GM12878 (cell line): ENCODE results near the gene TPI1. TPM values are rescaled to one million over a fixed set of nuclear protein-coding genes. Genes with fewer than 3 reads are reported as not detected.

ENCODE experiments used
- ATAC-seq: fragments of 200-7000 bp; cut with Tn5 transposase; 3 replicates; pipeline ENCODE4 v1.9.1; 2020; ENCODE audit warnings: mild to moderate bottlenecking, moderate library complexity
- BruUV-seq: library from RNA; stranded (reverse); fragments of 400-500 nt; replicated peaks from 2 replicates; lab custom pipeline; 2021; lab: Mats Ljungman, UMichigan
- CTCF ChIA-PET: fragments of 300-600 bp; sonication (Branson Sonifier 250); formaldehyde crosslinking; extraction: SDS; loops from one replicate; lab custom pipeline; 2021; ENCODE audit warnings: inconsistent platforms; lab: Yijun Ruan, JAX
- POLR2A ChIA-PET: fragments of 350-600 bp; formaldehyde crosslinking; extraction: SDS; loops from one replicate; lab custom pipeline; 2021; ENCODE audit warnings: inconsistent platforms; lab: Charles Lee
- RAD21 ChIA-PET: fragments of 300-600 bp; sonication (Branson Sonifier 250); formaldehyde crosslinking; loops from one replicate; lab custom pipeline; 2023; ENCODE audit warnings: antibody characterized with exemption; ENCODE audit not compliant: unreplicated experiment; lab: Charles Lee
- SMC1A ChIA-PET: fragments of 300-600 bp; sonication (Branson Sonifier 250); formaldehyde crosslinking; loops from one replicate; lab custom pipeline; 2023; ENCODE audit not compliant: unreplicated experiment, uncharacterized antibody; lab: Charles Lee
- DNase-seq: peaks from one replicate; pipeline ENCODE4 v3.0.0-alpha.2; 2011; ENCODE audit warnings: low read depth, low spot score
- FAIRE-seq: peaks from 3 replicates; lab custom pipeline; 2011; peaks lifted over from hg19 to GRCh38; lab: Jason Lieb, UNC
- H2AFZ ChIP-seq: 2 replicates; pipeline ENCODE4 v1.6.0; 2011; ENCODE audit warnings: low read depth, low read length, control low read depth; ENCODE audit not compliant: control insufficient read depth
- H3K27ac ChIP-seq: 2 replicates; pipeline ENCODE4 v1.5.1; 2011; ENCODE audit warnings: control low read depth; ENCODE audit not compliant: control insufficient read depth, insufficient read depth
- H3K27me3 ChIP-seq, 2 experiments: replicated peaks in 1 of 2; 2 replicates each; pipeline versions ENCODE4 v1.6.0 to v1.6.1; 2011; ENCODE audit warnings: low read length in 1 of 2; ENCODE audit not compliant: control insufficient read depth in 2 of 2, insufficient read depth in 2 of 2
- H3K36me3 ChIP-seq, 2 experiments: 2 replicates each; pipeline ENCODE4 v1.5.1; 2011; ENCODE audit warnings: low read length in 1 of 2; ENCODE audit not compliant: control insufficient read depth in 2 of 2, insufficient read depth in 2 of 2
- H3K4me1 ChIP-seq: 2 replicates; pipeline ENCODE4 v1.6.1; 2011; ENCODE audit warnings: mild to moderate bottlenecking, low read length, moderate library complexity, mixed read lengths; ENCODE audit not compliant: control insufficient read depth, insufficient read depth
- H3K4me2 ChIP-seq: 2 replicates; pipeline ENCODE4 v1.6.0; 2011; ENCODE audit warnings: control low read depth; ENCODE audit not compliant: control insufficient read depth, insufficient read depth
- H3K4me3 ChIP-seq: fragments of 200-600 bp; sonication (generic); 2 replicates; pipeline ENCODE4 v1.5.1; 2016
- H3K79me2 ChIP-seq: 2 replicates; pipeline ENCODE4 v1.6.0; 2011; ENCODE audit warnings: low read length; ENCODE audit not compliant: control insufficient read depth, insufficient read depth
- H3K9ac ChIP-seq: 2 replicates; pipeline ENCODE4 v1.8.0; 2011; ENCODE audit warnings: low read length, control low read depth, mixed read lengths; ENCODE audit not compliant: control insufficient read depth, insufficient read depth
- H3K9me3 ChIP-seq: replicated peaks from 3 replicates; pipeline ENCODE4 v1.5.1; 2011; ENCODE audit warnings: mild to moderate bottlenecking, low read length; ENCODE audit not compliant: control insufficient read depth, insufficient read depth
- H4K20me1 ChIP-seq: 2 replicates; pipeline ENCODE4 v1.6.0; 2011; ENCODE audit not compliant: control insufficient read depth, insufficient read depth
- ELK1 ChIP-seq: IDR thresholded peaks from 2 replicates; pipeline ENCODE4 v1.6.1; 2012; ENCODE audit warnings: low read depth, low read length, improper control_type of control experiment
- GATAD2B ChIP-seq: fragments of 450-650 bp; conservative IDR thresholded peaks from 2 replicates; pipeline ENCODE4 v1.6.1; 2017; ENCODE audit warnings: low read depth, mild to moderate bottlenecking, moderate library complexity
- KAT2A ChIP-seq: conservative IDR thresholded peaks from 2 replicates; pipeline ENCODE4 v1.6.1; 2011; ENCODE audit warnings: low read depth, low read length; ENCODE audit not compliant: control insufficient read depth
- NFYA ChIP-seq: IDR thresholded peaks from 2 replicates; pipeline ENCODE4 v1.6.1; 2011; ENCODE audit warnings: low read depth, mild to moderate bottlenecking, low read length, improper control_type of control experiment, borderline replicate concordance
- PAX5 ChIP-seq: IDR thresholded peaks from 2 replicates; pipeline ENCODE4 v1.6.1; 2011; ENCODE audit warnings: low read depth, low read length, borderline replicate concordance
- POLR2A ChIP-seq: IDR thresholded peaks from 2 replicates; pipeline ENCODE4 v1.6.1; 2011; ENCODE audit warnings: low read depth, mild to moderate bottlenecking, low read length
- RELB ChIP-seq: fragments of 450-650 bp; IDR thresholded peaks from 2 replicates; pipeline ENCODE4 v1.6.1; 2017; ENCODE audit warnings: low read depth, mild to moderate bottlenecking, moderate library complexity
- SUZ12 ChIP-seq: fragments of 200-600 bp; sonication (generic); IDR thresholded peaks from one replicate; pipeline ENCODE4 v1.6.1; 2018; ENCODE audit warnings: antibody characterized with exemption, mild to moderate bottlenecking; ENCODE audit not compliant: unreplicated experiment
- WGBS: methylation state at CpG from one replicate; pipeline ENCODE4 v1.1.6; 2016; ENCODE audit warnings: low lambda C conversion rate; ENCODE audit not compliant: insufficient replicate concordance, insufficient coverage; ENCODE audit errors: missing lambda C conversion rate; 5-methylcytosine and 5-hydroxymethylcytosine counted together
- in situ Hi-C: fragments of 300-500 bp; cut with MboI; formaldehyde crosslinking; loops from 9 replicates; pipeline ENCODE4 v1.14.3; 2018; ENCODE audit warnings: mixed read lengths
- intact Hi-C: fragments of 100-400 bp; cut with micrococcal nuclease; formaldehyde crosslinking; loops from one replicate; pipeline ENCODE4 v1.14.2; 2022; ENCODE audit not compliant: unreplicated experiment
- polyA plus RNA-seq, 11 experiments: library from polyadenylated mRNA; depleted of rRNA in 4 of 11; unstranded in 6 of 11; stranded (reverse) in 5 of 11; fragments of >200 nt; fragmentation: Nextera tagmentation in 4 of 11; fragmentation: Illumina TruSeq in 1 of 11; extraction: Ambion mirVana in 4 of 11; extraction: Trizol in 1 of 11; gene quantifications; 1 replicate in 1 of 11; 2 replicates in 10 of 11; pipeline versions ENCODE4 v1.2.1 to v1.2.3, GENCODE V29; 2011 to 2016; ENCODE audit warnings: inconsistent platforms in 2 of 11, missing spikeins in 2 of 11, low read depth in 1 of 11
- total RNA-seq, 4 experiments: library from RNA; depleted of rRNA in 3 of 4; stranded (reverse); fragments of >200 nt in 3 of 4; fragmentation: Illumina TruSeq in 1 of 4; extraction: Trizol in 1 of 4; gene quantifications; 2 replicates each; pipeline versions ENCODE4 v1.2.1 to v1.2.3, GENCODE V29; 2013 to 2021
- TF ChIP-seq, protein P1 (sequence below): fragments of 450-650 bp; conservative IDR thresholded peaks from 2 replicates; pipeline ENCODE4 v1.6.1; 2017; ENCODE audit warnings: mild to moderate bottlenecking, moderate library complexity

Gene TPI1
- total and polyA plus RNA-seq, 10 of the 15 experiments (the other 5 are each of a cell fraction or from before 2014, with no cell fraction given), result 916 to 7,349 (median 1,677) TPM

- intact Hi-C loops, result no loop called here
- TF ChIP-seq PAX5 (no peak), POLR2A (no peak), RELB (no peak), ELK1 (no peak), NFYA (no peak), KAT2A (no peak), GATAD2B (no peak), SUZ12 (no peak)
- TF ChIP-seq, protein P1, sequence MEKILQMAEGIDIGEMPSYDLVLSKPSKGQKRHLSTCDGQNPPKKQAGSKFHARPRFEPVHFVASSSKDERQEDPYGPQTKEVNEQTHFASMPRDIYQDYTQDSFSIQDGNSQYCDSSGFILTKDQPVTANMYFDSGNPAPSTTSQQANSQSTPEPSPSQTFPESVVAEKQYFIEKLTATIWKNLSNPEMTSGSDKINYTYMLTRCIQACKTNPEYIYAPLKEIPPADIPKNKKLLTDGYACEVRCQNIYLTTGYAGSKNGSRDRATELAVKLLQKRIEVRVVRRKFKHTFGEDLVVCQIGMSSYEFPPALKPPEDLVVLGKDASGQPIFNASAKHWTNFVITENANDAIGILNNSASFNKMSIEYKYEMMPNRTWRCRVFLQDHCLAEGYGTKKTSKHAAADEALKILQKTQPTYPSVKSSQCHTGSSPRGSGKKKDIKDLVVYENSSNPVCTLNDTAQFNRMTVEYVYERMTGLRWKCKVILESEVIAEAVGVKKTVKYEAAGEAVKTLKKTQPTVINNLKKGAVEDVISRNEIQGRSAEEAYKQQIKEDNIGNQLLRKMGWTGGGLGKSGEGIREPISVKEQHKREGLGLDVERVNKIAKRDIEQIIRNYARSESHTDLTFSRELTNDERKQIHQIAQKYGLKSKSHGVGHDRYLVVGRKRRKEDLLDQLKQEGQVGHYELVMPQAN, result no peak
- TF ChIP-seq, all 136 proteins: peak for 0
These were observed 30.5 kb upstream of the TPI1 start for GRCh38 chr12:6836851-6837250.

More at GRCh38 chr12:6836851-6837250, 30.5 kb upstream of the TPI1 start:
- Histone ChIP-seq H4K20me1 (no peaks in the 10 kb centered on the region), H3K36me3 (no peaks in the 10 kb centered on the region), H3K4me3 (no peak overlapping the region), H3K79me2 (no peaks in the 10 kb centered on the region), H3K27me3 (peaks cover 0 to 1% of the 10 kb centered on the region in 2 experiments; a peak in 1 of 4 replicates), H3K4me2 (no peak overlapping the region), H3K4me1 (peaks cover 10% of the 10 kb centered on the region), H2AFZ (no peak overlapping the region), H3K9me3 (no peaks in the 10 kb centered on the region), H3K27ac (no peak overlapping the region), H3K9ac (no peak overlapping the region)
- ChIA-PET POLR2A (interaction anchor here (0.9 to 1.7 kb wide), 3 partner anchors 12 to 224 kb away, joined by 3 to 5 read pairs (median 4); partner anchors contain the start of gene MLF2), RAD21 (interaction anchor here (1.1 kb wide), 1 partner anchor 55 kb away, joined by 3 read pairs; no protein-coding TSS in a partner anchor), CTCF (interaction anchor here (0.6 to 6.8 kb wide), 10 partner anchors 11 to 272 kb away, joined by 3 to 72 read pairs (median 4); partner anchors contain the start of genes CDCA3, MLF2, PTMS and SPSB2), SMC1A (interaction anchor here (1.1 to 5.8 kb wide), 2 partner anchors 12 to 84 kb away, joined by 3 to 35 read pairs; partner anchors contain the start of gene MLF2)
- ATAC-seq (no peak), DNase-seq (no peak), FAIRE-seq (no peak)
- in situ Hi-C loops, result no loop called here
- 51% methylated on average over 14 of the region's 16 CpGs for WGBS
- no TSS peak for BruUV-seq
